HepG2 (cell line): ENCODE measurements around the gene LSM2. TPM values are rescaled to one million over a fixed set of nuclear protein-coding genes. Genes with fewer than 3 reads are reported as not detected.
A peak's percentile ranks its signal among the peaks of the same experiment; 100 is the strongest.

Source experiments
- EZH2 ChIP-seq: conservative IDR thresholded peaks from 2 replicates; pipeline ENCODE4 v1.6.1; 2012; ENCODE audit warnings: mild to moderate bottlenecking, low read depth, low read length, moderate library complexity
- FOXK2 ChIP-seq: fragments of 450-650 bp; IDR thresholded peaks from 2 replicates; pipeline ENCODE4 v1.6.1; 2016
- GATAD1 ChIP-seq: IDR thresholded peaks from 2 replicates; pipeline ENCODE4 v1.6.1; 2016; ENCODE audit warnings: missing genetic modification reagents, missing compliant biosample characterization
- KAT8 ChIP-seq: IDR thresholded peaks from 2 replicates; pipeline ENCODE4 v1.6.1; 2016; ENCODE audit warnings: missing genetic modification reagents, missing compliant biosample characterization
- KDM3A ChIP-seq: IDR thresholded peaks from 2 replicates; pipeline ENCODE4 v1.6.1; 2018; ENCODE audit warnings: low read depth, missing compliant biosample characterization
- NAIF1 ChIP-seq: sonication (generic); formaldehyde crosslinking; IDR thresholded peaks from 2 replicates; pipeline ENCODE4 v1.5.0; 2020; ENCODE audit warnings: mild to moderate bottlenecking, missing genetic modification reagents, borderline replicate concordance
- PAX8 ChIP-seq: sonication (generic); formaldehyde crosslinking; IDR thresholded peaks from 2 replicates; pipeline ENCODE4 v1.8.0; 2022; ENCODE audit warnings: mild to moderate bottlenecking, missing genetic modification reagents, borderline replicate concordance
- PHF21A ChIP-seq: sonication (generic); formaldehyde crosslinking; IDR thresholded peaks from 2 replicates; pipeline ENCODE4 v1.5.0; 2020; ENCODE audit warnings: mild to moderate bottlenecking, missing genetic modification reagents
- PHF8 ChIP-seq: sonication (generic); formaldehyde crosslinking; IDR thresholded peaks from 2 replicates; pipeline ENCODE4 v1.5.0; 2020; ENCODE audit warnings: missing genetic modification reagents
- RBM22 ChIP-seq: fragments of 200-400 bp; formaldehyde crosslinking; optimal IDR thresholded peaks from 2 replicates; pipeline ENCODE3; 2017; ENCODE audit warnings: mild to moderate bottlenecking, low read length, moderate library complexity
- REPIN1 ChIP-seq: sonication (generic); formaldehyde crosslinking; IDR thresholded peaks from 2 replicates; pipeline ENCODE4 v1.8.0; 2022; ENCODE audit warnings: missing genetic modification reagents, low read depth, mild to moderate bottlenecking, borderline replicate concordance
- RNF2 ChIP-seq: fragments of 450-650 bp; conservative IDR thresholded peaks from 2 replicates; pipeline ENCODE4 v1.6.1; 2016; ENCODE audit warnings: low read depth
- SAFB2 ChIP-seq: sonication (generic); formaldehyde crosslinking; IDR thresholded peaks from 2 replicates; pipeline ENCODE4 v1.5.1; 2020; ENCODE audit warnings: missing genetic modification reagents, low read depth, mild to moderate bottlenecking, borderline replicate concordance
- SP140L ChIP-seq: sonication (generic); formaldehyde crosslinking; IDR thresholded peaks from 2 replicates; pipeline ENCODE4 v1.4.0; 2020; ENCODE audit warnings: missing genetic modification reagents, borderline replicate concordance
- STAT5B ChIP-seq: sonication (generic); formaldehyde crosslinking; IDR thresholded peaks from 2 replicates; pipeline ENCODE4 v1.4.0; 2020; ENCODE audit warnings: missing genetic modification reagents
- TSC22D2 ChIP-seq: sonication (generic); formaldehyde crosslinking; IDR thresholded peaks from 2 replicates; pipeline ENCODE4 v1.5.1; 2020; ENCODE audit warnings: missing genetic modification reagents, mild to moderate bottlenecking, borderline replicate concordance
- ZBTB7A ChIP-seq: sonication (generic); formaldehyde crosslinking; IDR thresholded peaks from 2 replicates; pipeline ENCODE4 v1.8.0; 2022; ENCODE audit warnings: mild to moderate bottlenecking, missing genetic modification reagents
- ZBTB8A ChIP-seq: sonication (generic); formaldehyde crosslinking; IDR thresholded peaks from 2 replicates; pipeline ENCODE4 v1.4.0; 2020; ENCODE audit warnings: mild to moderate bottlenecking, low read depth, missing genetic modification reagents, borderline replicate concordance
- ZC3H4 ChIP-seq: sonication (generic); formaldehyde crosslinking; IDR thresholded peaks from 2 replicates; pipeline ENCODE4 v1.4.0; 2020; ENCODE audit warnings: missing genetic modification reagents, borderline replicate concordance
- polyA plus RNA-seq, 8 experiments: library from polyadenylated mRNA; depleted of rRNA in 3 of 8; stranded (reverse) in 7 of 8; unstranded in 1 of 8; fragments of >200 nt; fragmentation: Illumina TruSeq in 4 of 8; extraction: Trizol in 4 of 8; gene quantifications; 2 replicates each; pipeline versions ENCODE4 v1.2.1 to v1.2.3, GENCODE V29; 2011 to 2016; ENCODE audit warnings: low read depth in 4 of 8, missing spikeins in 1 of 8, mixed read lengths in 1 of 8; ENCODE audit not compliant: insufficient read depth in 1 of 8
- total RNA-seq, 5 experiments: library from RNA; depleted of rRNA; stranded (reverse); fragments of >200 nt; fragmentation: Illumina TruSeq; extraction: Trizol; gene quantifications; 2 replicates each; pipeline ENCODE4 v1.2.3, GENCODE V29; 2016; ENCODE audit warnings: low read depth in 1 of 5
- TF ChIP-seq, protein P1 (sequence below): sonication (generic); formaldehyde crosslinking; IDR thresholded peaks from 2 replicates; pipeline ENCODE4 v1.5.0; 2020; ENCODE audit warnings: missing genetic modification reagents, mild to moderate bottlenecking, borderline replicate concordance
- TF ChIP-seq, protein P2 (sequence below): sonication (generic); formaldehyde crosslinking; IDR thresholded peaks from 2 replicates; pipeline ENCODE4 v1.9.0; 2021; ENCODE audit warnings: missing genetic modification reagents, mild to moderate bottlenecking, borderline replicate concordance
- TF ChIP-seq, protein P3 (sequence below): sonication (generic); formaldehyde crosslinking; IDR thresholded peaks from 2 replicates; pipeline ENCODE4 v1.4.0; 2020; ENCODE audit warnings: missing genetic modification reagents
- TF ChIP-seq, protein P4 (sequence below): sonication (generic); formaldehyde crosslinking; IDR thresholded peaks from 2 replicates; pipeline ENCODE4 v1.5.0; 2020; ENCODE audit warnings: missing genetic modification reagents
- TF ChIP-seq, protein P5 (sequence below): IDR thresholded peaks from 2 replicates; pipeline ENCODE4 v1.6.1; 2016; ENCODE audit warnings: missing compliant biosample characterization, missing genetic modification reagents, borderline replicate concordance

The LSM2 gene
- total and polyA plus RNA-seq, 2 of the 13 experiments (the other 11 are each of a cell fraction or from before 2014, with no cell fraction given): 69.4 to 90.5 TPM

DNA sequence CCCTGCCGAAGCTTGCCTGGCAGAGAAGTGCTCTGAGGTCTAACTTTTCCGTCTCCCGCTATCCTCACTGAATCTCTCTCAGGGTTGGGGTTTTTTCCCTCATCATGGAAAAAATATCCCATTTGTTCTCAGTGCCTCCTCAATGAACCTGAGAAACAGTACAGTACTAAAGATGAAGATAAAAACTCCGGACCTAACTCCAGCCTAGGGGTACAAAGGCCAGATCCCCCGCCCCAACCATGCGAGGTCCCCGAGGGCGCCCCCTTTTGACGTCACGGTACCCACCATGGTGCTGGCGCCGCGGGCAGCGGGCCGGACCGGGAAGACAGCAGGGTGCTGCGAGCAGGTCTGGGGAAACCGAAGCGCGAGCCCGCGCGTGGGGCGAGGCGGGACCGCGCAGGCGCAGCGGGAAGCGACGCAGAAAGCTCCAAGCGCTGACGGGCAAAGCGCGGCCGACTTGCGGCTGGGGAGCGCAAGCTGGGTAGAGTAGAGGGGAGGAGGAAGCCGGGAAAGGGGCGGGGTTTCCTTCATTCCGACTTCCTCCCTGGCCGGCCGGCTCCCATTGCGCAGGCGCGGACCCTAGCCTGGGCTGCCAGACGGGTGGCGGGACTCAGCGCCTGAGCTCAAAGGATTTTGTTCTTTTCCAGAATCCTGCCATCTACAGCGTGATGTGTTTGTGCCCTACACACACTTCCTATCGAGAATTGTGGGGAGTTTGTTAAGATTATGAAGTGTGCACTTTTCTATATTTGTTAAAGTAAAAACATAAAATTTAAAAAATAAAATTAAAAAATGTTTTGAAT lies at the start of gene LSM2 (continued):
- TF ChIP-seq ZBTB7A (peak; percentile 86; the same call in 1 of the 2 replicates), EZH2 (no peak), ZBTB8A (CRISPR knock-in tag) (0 out of 2 replicates have a peak, but pooled peaks have one; percentile 59), PAX8 (peak; percentile 75; the same call in 1 of the 2 replicates), ZC3H4 (CRISPR knock-in tag) (peak; percentile 44; the same call in 1 of the 2 replicates), GATAD1 (CRISPR knock-in tag) (peak; percentile 97), TSC22D2 (CRISPR knock-in tag) (peak; percentile 88; the same call in 1 of the 2 replicates), STAT5B (CRISPR knock-in tag) (no peak), PHF8 (CRISPR knock-in tag) (peak; percentile 98), SP140L (CRISPR knock-in tag) (no peak), KDM3A (CRISPR knock-in tag) (peak; percentile 96), RBM22 (peak; percentile 45), PHF21A (CRISPR knock-in tag) (peak; percentile 93), NAIF1 (CRISPR knock-in tag) (peak; percentile 98), SAFB2 (CRISPR knock-in tag) (peak; percentile 74; the same call in 1 of the 2 replicates), KAT8 (peak; percentile 97), RNF2 (no peak), REPIN1 (peak; percentile 96), FOXK2 (no peak)
- TF ChIP-seq, protein P1, sequence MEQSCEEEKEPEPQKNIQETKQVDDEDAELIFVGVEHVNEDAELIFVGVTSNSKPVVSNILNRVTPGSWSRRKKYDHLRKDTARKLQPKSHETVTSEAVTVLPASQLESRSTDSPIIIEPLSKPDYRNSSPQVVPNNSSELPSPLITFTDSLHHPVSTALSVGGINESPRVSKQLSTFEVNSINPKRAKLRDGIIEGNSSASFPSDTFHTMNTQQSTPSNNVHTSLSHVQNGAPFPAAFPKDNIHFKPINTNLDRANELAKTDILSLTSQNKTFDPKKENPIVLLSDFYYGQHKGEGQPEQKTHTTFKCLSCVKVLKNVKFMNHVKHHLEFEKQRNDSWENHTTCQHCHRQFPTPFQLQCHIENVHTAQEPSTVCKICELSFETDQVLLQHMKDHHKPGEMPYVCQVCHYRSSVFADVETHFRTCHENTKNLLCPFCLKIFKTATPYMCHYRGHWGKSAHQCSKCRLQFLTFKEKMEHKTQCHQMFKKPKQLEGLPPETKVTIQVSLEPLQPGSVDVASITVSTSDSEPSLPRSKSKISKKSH: peak; percentile 90
- TF ChIP-seq, protein P2, sequence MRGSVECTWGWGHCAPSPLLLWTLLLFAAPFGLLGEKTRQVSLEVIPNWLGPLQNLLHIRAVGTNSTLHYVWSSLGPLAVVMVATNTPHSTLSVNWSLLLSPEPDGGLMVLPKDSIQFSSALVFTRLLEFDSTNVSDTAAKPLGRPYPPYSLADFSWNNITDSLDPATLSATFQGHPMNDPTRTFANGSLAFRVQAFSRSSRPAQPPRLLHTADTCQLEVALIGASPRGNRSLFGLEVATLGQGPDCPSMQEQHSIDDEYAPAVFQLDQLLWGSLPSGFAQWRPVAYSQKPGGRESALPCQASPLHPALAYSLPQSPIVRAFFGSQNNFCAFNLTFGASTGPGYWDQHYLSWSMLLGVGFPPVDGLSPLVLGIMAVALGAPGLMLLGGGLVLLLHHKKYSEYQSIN (CRISPR knock-in tag): no peak
- TF ChIP-seq, protein P3, sequence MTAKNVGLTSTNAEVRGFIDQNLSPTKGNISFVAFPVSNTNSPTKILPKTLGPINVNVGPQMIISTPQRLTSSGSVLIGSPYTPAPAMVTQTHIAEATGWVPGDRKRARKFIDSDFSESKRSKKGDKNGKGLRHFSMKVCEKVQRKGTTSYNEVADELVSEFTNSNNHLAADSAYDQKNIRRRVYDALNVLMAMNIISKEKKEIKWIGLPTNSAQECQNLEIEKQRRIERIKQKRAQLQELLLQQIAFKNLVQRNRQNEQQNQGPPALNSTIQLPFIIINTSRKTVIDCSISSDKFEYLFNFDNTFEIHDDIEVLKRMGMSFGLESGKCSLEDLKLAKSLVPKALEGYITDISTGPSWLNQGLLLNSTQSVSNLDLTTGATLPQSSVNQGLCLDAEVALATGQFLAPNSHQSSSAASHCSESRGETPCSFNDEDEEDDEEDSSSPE (CRISPR knock-in tag): peak; percentile 87
- TF ChIP-seq, protein P4, sequence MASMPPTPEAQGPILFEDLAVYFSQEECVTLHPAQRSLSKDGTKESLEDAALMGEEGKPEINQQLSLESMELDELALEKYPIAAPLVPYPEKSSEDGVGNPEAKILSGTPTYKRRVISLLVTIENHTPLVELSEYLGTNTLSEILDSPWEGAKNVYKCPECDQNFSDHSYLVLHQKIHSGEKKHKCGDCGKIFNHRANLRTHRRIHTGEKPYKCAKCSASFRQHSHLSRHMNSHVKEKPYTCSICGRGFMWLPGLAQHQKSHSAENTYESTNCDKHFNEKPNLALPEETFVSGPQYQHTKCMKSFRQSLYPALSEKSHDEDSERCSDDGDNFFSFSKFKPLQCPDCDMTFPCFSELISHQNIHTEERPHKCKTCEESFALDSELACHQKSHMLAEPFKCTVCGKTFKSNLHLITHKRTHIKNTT (CRISPR knock-in tag): no peak
- TF ChIP-seq, protein P5, sequence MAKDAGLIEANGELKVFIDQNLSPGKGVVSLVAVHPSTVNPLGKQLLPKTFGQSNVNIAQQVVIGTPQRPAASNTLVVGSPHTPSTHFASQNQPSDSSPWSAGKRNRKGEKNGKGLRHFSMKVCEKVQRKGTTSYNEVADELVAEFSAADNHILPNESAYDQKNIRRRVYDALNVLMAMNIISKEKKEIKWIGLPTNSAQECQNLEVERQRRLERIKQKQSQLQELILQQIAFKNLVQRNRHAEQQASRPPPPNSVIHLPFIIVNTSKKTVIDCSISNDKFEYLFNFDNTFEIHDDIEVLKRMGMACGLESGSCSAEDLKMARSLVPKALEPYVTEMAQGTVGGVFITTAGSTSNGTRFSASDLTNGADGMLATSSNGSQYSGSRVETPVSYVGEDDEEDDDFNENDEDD (CRISPR knock-in tag): peak; percentile 88
